Ramos (cell line): ENCODE data around the gene CD164L2.

Experiments
- in situ Hi-C: fragments of 300-500 bp; cut with MboI; formaldehyde crosslinking; loops from one replicate; pipeline ENCODE4 v1.14.3; 2022; ENCODE audit warnings: low sequenced_read_pairs; ENCODE audit not compliant: unreplicated experiment

Gene CD164L2

DNA sequence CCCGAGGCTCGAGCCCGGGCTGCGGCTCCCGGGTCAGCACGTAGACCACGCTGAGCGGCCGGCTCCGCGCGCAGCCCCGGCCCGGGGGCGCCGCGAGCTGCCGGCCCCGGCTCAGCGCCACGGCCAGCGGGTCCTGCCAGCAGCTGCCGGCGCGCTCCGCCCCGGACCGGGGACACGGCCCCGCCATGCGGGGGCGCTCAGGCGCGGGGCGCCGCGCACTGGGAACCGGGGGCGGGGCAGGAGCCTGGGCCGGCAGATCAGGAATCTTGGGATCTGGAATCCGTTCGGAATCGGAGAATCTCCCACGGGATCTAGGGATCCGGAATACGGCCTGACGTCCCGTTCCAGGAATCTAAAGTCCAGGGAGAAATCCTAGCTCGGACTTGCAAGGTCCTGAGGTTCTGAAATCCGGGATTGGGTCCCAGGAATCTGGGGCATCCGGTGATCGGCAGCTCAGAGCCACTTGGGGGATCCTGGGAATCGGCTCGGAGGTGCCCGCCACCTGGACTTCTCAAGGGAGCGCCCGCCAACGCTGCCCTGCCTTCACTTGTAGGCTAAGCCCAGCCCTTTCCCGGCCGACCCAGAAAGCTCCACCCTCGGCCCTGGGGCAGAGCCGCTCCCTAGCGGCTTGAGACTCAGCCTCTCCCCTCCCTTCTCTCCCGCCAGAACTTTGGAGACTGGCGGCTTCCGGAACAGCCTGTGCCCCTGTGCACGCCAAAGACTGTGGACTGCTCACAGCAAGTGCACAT, 16.5 kb downstream of the CD164L2 start, which contains the start of gene MAP3K6:
Gene MAP3K6, minus strand, starts transcription at position 551 of the 749 bp plus-strand sequence. Its CDS starts 364 bp downstream, at position 187.
- in situ Hi-C loops = no loop called here

GRCh38 chr1:27366113-27366410, 17.1 kb downstream of the CD164L2 start:
- in situ Hi-C loops = no loop called here

DNA sequence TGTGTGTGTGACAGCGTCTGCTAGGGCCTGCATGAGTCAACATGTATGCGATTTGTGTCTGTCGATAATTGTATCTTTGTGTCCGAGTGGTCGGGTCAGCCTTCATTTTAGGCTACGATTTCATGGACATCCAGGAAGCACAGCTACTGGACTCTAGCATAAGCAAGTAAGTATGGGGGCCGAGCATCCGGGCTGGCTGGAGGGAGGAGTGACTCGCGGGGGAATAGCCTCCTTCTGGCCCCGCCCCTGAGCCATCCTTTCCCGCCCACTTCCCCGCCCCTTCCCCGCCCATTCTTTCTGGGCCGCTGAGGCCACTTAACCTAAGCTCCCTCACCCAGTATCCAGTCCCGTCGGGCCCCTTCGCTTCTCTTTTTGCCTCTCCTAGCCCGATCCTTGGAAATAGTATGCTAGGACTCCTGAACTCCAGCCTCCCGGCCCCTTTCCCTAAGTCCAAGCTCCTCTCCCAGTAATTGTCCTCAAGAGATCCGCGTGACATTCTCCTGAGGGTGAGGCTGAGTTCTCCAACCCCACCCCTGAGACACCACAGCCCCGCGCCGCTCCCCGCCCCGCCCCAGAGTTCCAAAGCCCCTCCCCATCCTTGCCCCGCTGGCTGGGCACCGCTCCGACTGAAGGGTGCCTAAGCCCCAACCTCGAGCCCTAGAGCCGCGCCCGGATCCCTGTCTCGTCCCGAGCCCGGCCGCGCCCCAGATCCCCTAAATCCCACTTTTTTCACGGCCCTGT, 17.6 kb downstream of the CD164L2 start:
- in situ Hi-C loops = no loop called here

GRCh38 chr1:27364696-27365371, 18.3 kb downstream of the CD164L2 start:
- in situ Hi-C loops = no loop called here

DNA sequence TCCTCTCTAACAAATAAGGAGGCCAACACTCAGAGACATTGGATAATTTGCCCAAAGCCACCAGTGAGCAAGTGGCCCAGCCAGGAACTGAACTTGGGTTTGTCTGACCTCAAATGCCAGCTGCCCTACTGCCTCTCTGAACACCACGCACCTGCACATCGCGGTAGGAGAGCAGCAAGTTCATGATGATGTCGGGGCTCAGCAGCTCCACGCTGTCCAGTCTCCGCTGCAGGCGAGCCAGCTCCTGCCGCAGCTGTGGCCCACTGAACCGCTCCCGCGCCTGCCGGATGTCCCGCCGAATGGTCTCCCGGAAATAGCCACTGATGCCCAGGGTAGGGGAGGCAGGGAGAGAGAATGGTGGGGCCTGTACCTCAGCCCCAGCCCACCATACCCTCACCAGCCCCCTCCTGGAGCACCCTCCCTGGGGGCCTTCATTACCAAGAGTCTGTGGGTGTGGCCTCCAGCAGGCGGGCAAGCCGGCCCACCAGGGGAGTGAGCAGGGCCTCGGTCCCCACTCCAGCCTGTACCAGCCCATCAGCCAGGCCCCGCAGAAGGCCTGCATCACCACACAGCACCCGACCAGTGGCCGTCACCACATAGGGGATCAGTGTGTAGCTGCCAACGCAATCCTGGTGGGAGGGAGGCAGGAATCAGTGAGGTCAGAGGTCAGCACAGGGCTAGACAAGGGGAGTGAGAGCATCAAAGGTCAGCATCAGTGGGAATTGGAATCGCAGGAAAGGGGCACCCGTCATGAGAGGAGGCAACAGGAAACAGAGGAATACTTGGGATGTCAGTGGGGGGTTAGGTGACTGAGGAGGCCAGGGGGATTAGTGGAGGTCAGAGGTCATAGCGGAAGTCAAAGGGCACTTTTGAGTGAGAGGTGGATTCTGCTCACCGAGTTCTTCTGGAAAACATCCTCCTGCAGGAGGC, 19.1 kb downstream of the CD164L2 start:
- in situ Hi-C loops = no loop called here

DNA sequence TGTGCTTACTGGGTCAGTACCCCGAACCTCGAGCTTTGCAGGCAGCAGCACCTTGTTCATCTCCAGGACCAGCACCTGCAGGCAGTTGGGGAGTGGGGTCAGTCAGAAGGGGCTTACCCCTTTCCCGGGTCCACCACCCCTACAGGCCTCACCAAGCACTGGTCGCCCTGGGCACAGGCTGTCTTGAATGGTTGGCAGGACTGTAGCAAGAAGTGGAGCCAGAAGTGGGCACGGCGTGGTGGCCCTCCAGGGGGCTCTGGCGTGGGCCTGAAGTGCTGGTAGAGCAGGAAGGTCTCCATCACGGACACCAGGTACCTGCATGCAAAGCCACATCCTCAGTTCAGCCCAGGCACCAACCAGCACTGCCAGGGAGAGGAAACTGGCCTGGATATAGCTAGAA, 21.6 kb downstream of the CD164L2 start:
- in situ Hi-C loops = no loop called here

DNA sequence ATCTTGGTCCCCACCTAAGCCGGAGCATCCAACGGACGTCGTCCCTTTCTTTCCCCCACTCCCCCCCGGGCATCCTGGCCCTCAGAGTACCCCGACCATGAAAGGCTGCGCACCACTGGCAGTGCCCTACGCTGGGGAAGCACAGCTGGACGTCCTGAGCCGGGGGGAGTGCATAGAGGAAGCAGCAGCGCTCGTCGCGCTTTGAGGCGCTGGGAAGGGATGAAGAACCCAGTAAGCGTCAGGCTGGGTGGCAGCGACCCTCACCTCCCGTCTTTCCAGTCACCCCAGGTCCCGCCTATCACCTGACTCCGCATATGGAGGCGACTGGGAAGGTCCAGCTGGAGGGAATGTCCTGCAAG, 22.1 kb downstream of the CD164L2 start:
- in situ Hi-C loops = no loop called here

DNA sequence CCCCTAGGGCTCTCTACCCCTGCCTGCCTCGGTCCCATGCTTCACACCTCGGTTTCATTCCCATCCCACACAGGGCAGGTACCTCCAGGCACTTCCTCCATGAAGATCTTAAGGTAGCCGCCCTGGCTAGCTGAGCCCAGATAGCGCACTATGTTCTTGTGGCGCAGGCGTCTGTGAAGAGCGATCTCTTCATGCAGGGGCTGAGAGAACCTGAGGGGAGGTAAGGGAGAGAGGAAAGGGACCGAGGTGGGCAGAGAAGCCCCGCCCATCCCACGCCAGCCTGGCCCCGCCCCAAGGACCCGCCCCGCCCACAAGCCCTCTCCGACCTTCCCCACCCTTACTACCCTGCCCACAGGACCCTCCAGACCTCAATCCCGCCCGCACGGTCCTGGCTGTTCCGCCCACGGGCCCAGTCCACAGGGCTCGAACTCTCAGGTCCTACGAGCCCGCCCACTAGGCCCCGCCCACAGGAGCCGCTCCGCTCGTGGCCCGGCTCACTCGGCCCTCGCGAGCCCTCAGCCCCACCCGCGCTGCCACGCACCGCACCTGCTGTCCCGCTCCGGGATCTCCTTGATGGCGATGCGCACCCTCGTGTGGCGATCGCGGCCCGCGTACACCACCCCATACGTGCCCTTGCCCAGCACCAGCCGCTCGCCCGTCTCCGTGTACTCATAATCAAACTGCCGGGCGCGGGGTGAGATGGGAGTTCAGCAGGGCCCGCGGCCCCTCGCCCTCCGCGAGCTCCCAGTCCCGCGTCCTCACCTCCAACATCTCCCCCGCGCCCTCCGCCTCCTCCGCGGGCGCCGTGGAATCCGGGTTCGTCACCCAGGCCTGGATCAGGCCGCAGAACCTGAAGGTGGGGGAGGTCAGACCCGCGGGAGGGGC, 22.7 kb downstream of the CD164L2 start:
- in situ Hi-C loops = no loop called here

- in situ Hi-C loops = no loop called here
These were observed 23.3 kb downstream of the CD164L2 start for GRCh38 chr1:27359822-27360158.

DNA sequence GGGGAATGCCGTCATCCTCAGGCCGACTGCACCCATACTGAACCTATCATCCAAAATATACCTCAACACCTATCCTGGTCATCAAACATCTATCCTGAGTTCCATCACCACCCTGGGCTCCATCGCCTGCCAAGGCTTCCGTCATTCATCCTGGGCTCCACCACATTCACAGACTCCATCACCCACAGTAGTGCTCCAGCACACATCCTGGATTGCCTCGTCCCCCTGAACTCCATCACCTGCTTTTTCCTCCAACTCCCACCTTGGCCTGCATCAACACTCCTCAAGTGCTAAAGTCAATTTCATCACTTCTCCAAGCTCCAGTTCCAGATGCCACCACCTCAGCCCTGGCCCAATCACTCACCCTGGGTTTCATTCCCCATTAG, 24.2 kb downstream of the CD164L2 start:
- in situ Hi-C loops = no loop called here

DNA sequence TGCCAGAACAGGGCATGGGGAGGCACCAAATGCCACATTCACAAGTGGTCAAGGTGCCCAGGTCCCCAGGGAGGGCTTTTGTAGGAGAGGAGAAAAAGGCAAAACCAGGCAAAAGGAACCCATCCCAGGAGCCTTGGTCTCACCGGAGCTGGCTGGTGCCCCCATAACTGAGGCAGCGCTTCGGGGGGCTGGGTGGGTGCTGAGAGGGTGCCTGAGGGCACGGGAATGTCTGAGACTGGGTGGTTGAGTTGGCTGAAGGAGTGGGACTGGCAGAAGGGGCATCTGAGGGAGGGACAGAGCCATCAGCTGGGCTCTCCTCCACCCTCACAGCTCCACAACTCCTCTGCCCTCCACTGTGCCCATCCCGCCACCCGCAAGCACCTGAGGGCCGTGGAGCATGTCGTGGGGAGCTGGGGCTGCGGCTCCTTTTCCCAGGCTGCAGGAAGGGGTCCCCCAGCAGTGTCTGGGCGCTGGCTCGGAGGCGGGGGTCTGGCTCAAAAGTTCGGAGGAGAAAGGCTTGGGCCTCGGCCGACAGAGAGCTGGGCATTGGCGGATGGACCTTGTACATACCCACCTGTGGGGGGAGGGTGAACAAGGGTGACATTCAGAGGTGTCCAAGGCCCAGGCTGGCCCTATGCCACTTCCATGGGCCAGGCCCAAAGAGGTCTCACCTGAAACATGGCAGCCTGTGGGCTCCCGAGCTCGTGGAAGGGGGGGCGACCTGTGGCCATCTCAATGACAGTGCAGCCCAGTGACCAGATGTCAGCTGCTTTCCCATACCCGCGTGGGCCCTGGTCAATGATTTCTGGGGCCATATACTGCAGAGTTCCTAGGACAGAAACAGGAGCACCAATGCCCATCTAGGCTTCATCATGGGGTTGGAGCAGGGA, 24.9 kb downstream of the CD164L2 start:
- in situ Hi-C loops = no loop called here

DNA sequence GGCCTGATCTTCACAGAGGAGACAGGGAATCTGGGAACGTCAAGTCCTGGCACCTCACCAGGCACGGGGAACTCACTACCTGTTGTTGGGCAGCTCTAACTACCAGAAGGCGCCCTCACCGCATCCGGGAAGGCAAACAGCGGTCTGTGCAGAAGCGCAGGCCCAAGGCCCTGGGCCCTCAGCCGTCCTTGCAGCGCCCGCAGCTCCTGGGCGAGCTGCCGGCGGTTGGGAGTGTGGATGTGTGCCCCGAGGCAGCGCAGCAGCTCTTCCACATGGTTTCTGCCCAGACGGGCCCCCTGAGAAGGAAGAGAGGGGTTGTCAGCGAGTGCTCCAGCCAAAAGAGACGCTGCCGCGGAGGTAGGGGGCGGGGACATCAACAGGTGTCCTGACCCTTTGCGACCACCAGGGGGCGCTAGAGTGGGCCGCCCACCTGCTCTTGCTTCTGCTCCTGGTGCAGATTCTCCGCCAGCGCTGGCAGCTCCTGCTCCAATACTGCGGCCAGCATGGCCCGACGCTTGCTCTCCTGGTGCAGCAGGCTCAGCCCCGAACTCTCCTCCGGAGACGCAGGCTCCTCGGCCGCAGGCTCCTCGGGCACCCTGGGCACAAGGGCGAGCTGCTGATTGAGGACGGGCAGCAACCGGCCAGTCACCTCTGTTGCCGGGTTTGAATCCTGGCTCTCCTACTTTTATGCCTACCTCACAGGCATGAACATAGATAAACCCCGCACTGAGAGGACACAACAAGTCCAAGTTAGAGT, 25.7 kb downstream of the CD164L2 start:
- in situ Hi-C loops = no loop called here

DNA sequence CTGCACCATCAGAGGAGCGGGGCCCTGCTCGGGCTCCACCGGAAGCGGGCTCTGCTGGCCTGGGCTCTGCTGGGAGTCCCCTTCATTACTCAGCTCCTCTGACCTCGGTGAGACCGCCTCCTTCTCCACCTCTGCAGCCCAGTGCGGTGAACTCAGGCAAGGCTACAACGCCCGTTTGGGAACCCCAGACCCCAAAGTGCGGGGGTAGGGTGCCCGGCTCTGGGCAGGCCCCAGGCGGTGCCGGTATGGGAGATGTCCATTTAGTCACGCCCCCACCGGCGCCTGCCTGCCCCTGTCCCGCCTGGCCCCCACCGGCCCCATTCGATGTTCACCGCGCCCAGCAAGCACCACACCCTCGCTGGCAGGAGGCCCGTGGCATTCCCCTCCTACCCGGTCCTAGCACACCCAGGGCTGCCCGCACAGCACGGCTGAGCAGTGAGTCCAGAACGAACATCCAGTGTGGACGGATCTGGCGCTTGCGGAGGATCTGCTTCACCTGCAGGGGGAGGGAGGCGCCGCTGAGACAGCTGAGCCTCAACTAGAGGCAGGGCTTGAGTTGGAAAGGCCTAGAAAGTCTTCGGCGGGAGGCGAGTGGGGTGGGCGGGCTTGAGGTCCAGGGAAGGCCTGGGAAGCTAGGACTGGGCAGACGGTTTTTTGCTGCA, 26.4 kb downstream of the CD164L2 start:
- in situ Hi-C loops = no loop called here

- in situ Hi-C loops = no loop called here
These were observed 26.9 kb downstream of the CD164L2 start for GRCh38 chr1:27356277-27356618.

- in situ Hi-C loops = no loop called here
These were observed 27.4 kb downstream of the CD164L2 start for GRCh38 chr1:27355683-27356082.

GRCh38 chr1:27353629-27354028, 29.5 kb downstream of the CD164L2 start:
- in situ Hi-C loops = no loop called here

DNA sequence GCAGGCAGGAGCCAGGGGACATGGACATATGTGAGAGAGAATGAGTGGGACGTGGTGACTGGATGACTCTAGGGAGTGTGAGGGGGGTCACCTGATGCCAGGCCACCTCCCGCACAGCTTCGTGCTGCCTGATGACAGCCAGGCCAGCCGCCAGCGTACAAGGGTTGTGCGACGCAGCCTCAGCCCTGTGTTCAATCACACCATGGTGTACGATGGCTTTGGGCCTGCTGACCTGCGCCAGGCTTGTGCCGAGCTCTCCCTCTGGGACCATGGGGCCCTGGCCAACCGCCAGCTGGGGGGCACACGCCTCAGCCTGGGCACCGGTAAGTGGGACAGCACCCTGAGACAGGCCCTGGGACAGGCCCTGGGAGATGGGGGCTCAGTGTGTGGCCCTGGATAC, 30.0 kb downstream of the CD164L2 start:
- in situ Hi-C loops = no loop called here
